Stimulated activated naive CD4-positive, alpha-beta T cell treated with Interleukin-2 at 50 U/mL for 16 hours (primary cell): ENCODE data around the gene UQCC2.
A peak's percentile ranks its signal among the peaks of the same experiment; 100 is the strongest.

Source experiments
- DNase-seq: peaks from one replicate; lab custom pipeline; 2025; lab: John Stamatoyannopoulos, UW

UQCC2 gene

DNA sequence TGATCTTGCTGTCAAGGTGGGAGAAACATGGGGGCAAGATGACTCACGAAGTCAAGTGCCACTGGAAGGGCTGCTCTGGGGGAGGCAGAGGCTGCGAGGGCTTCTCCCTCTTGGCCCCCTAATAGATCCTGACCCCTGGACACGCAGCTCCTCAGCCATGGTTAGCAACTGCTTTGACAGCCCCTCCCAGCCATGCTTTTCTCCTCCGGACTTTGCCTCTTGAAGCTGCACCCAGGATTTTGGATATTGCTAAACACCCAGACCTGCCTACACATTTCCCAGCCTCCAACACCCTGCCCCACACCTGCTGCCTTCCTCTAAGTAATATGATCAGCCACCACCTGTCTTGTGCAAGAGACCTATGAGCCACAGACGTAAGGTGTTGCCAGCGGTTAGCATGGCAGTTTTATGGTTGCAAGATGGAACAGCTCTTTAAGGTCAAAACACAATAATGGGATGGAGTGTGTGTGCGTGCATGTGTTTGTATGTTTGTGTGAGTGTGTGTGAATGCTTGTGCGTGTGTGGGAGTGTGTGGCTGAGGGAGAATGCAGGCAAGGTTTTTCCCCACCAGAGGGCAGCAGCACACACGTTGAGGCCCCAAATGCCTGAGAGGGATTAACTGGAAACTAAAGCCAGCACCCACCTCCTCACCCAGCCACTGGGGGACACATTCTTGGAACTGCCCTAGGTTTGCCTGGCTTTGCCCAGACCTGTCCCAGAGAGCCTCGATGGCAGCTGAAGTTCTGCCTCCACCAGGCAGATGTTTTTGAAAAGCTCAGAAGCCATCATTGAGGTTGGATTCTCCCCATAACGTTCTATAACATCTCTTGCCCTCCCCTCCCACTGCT lies 32.7 kb upstream of the UQCC2 start:
- peak; percentile 57 for DNase-seq

DNA sequence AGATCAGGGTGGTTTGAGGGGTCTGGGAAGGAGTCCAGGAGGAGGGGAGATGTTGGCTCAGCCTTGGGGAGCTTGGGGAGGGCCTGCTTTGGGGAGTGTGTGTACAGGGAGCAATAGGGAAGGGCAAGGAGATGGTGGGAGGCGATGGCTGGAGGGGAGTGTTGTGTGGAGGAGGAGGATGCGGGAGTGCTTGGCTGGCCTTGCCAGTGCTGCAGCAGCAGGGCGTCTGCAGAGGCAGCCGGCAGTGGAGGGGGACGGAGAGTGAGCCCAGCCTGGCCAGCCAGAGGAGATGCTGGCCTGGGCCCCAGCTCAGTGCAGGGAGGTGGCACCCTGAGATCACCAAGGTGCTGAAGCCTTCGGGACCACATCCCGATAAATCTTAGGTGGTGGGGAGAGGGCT lies 31.3 kb upstream of the UQCC2 start:
- DNase-seq, result no peak

GRCh38 chr6:33742092-33742491 lies 30.6 kb upstream of the UQCC2 start:
- no peak for DNase-seq

DNA sequence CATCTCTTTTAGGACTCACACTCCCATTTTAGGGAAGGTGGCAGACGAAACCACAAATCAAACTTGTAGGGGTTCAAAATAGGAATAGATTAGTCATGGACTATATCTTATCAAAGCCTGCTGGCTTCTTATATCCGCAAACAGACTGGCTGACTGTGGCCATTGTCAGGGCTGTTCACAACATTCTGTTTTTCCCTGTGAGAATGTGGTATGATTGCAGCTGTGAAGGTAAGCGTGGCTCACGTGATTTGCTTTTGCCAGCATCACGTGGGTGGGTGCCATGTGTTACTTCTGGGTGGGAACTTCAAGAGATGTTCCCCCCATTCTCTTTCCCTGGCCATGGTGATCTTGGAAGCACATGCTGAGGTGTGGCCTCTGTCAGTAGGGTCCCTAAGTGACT lies 29.3 kb upstream of the UQCC2 start:
- no peak for DNase-seq

GRCh38 chr6:33740204-33740608 lies 28.7 kb upstream of the UQCC2 start:
- DNase-seq, result no peak

DNA sequence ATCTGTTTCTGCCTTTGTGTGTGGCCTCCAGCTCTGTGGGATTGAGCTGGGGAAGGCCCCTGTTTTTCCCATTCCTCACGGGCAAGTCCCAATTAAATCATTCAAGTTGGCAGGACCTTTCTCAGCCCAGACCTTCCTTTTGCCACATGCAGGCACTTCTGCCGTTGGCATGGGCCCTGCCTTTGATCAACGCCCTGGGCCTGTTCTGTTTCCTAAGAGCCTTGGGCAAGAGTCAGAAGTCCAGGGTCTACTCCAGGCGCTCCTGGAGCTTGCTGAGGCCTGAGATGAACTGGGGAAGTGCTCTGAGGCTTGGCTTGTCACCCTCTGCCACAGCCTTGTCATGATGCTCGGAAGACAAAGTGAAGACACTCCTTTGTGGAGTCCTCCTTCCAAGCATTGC lies 28.1 kb upstream of the UQCC2 start:
- no peak for DNase-seq

DNA sequence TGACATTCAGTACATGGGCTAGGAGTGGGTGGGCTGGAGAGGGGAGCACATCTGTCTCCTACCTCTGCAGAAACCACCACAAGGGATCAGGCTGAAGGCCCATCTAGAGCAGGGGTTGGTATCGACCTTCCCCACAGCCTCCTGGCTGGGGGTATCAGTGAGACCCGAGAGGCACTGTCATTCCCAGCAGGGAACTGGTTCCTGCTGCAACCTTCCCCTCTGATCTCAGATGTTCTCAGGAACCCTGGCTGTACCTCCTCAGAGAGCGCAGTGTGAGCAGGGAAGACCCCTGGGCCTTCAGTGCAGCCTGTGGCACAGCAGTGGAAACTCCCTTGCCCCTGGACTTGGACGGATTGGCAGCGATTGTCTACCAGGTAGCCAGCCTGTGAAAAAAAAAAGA lies 27.4 kb upstream of the UQCC2 start:
- no peak for DNase-seq

DNA sequence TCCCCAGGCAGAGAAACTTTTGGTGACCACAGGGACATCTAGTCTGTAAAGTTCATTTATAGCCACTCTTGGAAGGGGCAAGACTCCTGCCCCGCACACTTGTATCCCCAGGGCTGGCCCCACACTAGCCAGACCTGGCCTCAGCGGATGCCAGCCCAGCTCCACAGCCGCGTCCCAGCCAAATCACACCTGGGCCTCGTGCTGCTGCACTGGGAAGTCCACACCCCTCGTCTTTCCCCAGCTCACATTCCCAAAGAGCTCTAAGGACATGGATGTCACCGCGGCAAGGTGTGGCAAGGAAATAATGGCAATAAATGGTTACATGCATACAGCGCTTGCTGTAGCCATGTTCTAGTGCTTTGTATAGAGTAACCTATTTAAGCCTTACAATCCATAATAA lies 26.7 kb upstream of the UQCC2 start:
- no peak for DNase-seq

- no peak for DNase-seq
These were observed 25.9 kb upstream of the UQCC2 start for GRCh38 chr6:33737267-33738026.

GRCh38 chr6:33735216-33735615 lies 23.7 kb upstream of the UQCC2 start:
- no peak for DNase-seq

DNA sequence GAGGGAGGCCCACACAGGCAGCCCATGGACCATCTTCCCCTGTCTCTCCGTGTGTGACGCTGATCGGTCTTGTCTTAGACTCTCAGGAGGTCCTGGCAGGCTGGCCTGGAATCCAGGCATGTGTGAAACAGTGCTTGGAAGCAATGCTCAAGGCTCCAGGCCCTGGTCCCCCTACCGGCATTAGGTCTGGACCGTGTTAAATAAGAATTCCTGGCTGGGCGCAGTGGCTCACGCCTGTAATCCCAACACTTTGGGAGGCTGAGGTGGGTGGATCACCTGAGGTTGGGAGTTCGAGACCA lies 22.2 kb upstream of the UQCC2 start:
- DNase-seq, result no peak

GRCh38 chr6:33732817-33733708 lies 21.6 kb upstream of the UQCC2 start:
- no peak for DNase-seq

DNA sequence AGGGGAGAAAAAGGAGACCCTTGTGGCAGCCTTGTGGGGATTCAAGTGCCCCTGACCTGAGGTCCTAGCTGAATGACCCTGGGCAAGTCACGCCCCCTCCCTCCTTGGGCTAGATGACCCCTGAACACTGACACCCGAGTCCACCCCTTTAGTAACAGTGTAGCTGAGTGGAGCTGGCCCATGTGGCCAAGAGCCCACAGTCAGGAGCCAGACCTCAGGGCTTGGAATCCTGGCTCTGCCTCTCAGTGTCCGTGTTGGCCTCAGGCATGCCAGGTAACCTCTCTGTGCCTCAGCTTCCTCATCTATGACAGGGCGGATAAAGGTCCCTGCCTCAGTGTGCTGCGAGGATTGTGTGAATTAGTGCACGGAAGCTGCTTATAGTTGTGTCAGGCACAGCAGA lies 20.9 kb upstream of the UQCC2 start:
- no peak for DNase-seq

- no peak for DNase-seq
These were observed 20.3 kb upstream of the UQCC2 start for GRCh38 chr6:33731751-33732282.

DNA sequence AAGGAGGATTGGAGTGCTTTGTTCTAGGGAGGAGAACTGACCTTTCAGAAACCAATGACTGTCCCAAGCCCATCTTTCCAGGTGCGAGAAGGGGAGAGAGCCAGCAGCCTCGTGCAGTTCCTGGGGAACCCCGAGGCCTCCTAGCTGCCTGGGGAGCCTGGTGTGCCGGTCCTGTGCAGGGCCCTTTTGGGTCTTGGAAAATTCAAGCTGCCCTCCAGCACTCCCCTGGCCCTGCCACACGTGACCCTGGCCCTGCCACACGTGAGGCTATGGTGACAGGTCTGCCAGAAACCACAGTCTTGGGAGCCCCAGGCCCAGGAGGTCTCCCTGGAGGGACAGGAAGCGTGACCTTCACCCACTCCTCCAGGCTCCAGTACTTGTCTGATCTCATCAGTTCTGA lies 19.5 kb upstream of the UQCC2 start:
- DNase-seq, result no peak

- DNase-seq, result no peak
These were observed 19.1 kb upstream of the UQCC2 start for GRCh38 chr6:33730611-33731010.

- DNase-seq, result no peak
These were observed 17.6 kb upstream of the UQCC2 start for GRCh38 chr6:33729059-33729458.

GRCh38 chr6:33728438-33728837 lies 16.9 kb upstream of the UQCC2 start:
- no peak for DNase-seq

DNA sequence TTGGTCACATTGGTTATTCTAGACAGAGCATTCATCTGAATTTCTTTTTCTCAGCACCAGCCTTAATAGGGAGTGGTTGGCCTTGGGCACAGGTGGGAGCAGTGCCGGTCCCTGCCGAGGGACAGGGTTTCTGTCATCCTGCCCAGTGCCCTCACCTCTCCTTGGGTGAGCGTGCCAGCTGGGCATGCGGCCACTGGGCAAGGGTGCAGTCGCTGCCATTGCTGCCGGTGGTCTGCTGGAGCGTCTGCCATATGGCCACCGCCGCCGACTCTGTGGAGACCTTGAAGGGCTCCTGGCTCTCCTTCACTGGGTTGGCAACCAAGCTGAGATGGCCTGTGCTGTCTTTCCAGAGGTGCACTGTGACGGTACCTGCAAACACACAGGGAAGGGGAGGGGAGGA lies 16.4 kb upstream of the UQCC2 start:
- DNase-seq, result no peak

DNA sequence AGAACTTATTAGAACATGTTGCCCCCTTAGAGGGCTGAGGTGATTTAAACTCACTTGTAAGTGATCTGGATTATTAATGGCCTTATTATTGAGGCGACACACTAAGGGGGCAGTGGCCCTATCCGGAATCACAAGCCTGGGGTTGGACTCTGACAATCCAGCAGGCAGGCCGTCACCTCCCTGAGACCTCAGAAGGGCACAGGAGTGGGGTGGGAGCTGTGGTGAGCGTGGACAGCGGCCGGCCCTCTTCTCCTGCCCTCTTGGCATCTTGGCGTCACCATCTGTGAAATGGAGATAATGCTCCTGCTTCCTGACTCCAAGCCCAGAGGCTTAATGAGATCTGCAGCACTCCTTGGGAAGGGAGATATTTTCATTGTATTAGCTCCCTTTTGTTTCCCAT lies 15.6 kb upstream of the UQCC2 start:
- no peak for DNase-seq

DNA sequence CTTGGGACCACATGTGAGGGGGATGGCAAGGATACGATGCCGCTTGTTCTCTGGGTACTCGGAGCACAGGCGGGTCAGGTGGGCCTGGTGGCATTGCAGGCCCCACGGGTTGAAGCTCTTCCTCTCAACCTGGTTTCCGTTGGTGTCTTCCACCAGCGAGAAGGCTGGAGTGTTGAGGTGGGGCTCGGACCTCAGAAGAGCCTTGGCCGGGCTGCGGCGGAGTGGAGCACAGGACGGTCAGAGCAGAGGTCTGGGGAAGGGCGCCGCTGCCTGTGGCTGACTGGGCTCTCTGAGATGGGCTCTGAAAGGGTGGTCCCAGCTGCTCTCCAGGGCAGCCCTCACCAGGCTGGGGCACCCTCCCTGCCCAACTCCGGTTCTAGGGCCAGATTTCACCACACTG lies 15.2 kb upstream of the UQCC2 start:
- DNase-seq, result no peak

DNA sequence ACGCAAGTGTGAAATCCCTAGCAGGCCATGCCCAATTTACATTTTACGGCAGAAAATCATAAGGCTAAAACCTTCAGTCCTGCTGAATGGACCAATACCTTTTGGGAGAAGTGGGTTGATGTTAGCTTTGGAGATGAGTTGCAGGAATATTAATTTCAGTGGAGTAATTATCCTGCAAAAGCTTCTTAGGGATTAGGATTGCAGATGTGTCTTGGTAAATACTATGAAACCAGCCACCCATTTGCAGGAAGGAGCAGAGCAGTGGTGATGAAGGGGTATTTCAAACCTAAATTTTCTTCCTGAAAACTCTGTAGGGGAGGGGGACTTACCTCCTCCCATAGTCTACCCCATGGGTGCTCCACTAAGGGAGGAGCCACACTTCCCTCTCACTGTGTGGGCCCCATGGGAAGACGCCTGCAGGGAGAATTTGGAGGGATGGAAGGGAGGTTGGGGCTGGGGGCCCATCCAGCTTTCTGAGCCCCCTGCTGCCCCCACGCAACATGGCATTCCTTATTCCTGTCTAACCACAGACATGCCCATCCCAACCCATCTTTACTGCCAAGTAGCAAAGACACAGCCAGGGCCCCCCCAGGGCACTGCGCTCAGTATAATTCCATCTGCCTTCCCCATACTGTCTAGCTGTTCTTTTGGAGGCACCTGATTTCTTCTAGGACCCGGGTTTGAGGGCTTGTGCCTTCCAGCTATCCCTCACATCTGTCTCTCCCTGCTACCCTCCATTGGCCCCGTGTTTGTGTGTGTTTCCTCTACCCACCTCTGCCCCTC lies 14.6 kb upstream of the UQCC2 start:
- no peak for DNase-seq
